PC-9 (cell line): ENCODE measurements around the gene COL4A6. TPM values are rescaled to one million over a fixed set of nuclear protein-coding genes. Genes with fewer than 3 reads are reported as not detected.

Experiments used
- BruUV-seq: library from RNA; stranded (reverse); fragments of 400-500 nt; replicated peaks from 2 replicates; lab custom pipeline; 2021; lab: Mats Ljungman, UMichigan
- CTCF ChIA-PET: fragments of 300-600 bp; sonication (Branson Sonifier 250); formaldehyde crosslinking; loops from one replicate; lab custom pipeline; 2022; ENCODE audit warnings: antibody characterized with exemption; lab: Charles Lee
- POLR2A ChIA-PET: fragments of 300-600 bp; sonication (Branson Sonifier 250); formaldehyde crosslinking; loops from one replicate; lab custom pipeline; 2022; ENCODE audit warnings: antibody characterized with exemption; ENCODE audit not compliant: unreplicated experiment; lab: Charles Lee
- DNase-seq, 2 experiments: peaks; one replicate each; pipeline versions ENCODE4 v3.0.0 to v3.0.0-alpha.2; 2015 to 2022; ENCODE audit warnings: mixed read lengths in 1 of 2
- H2AFZ ChIP-seq: fragments of 200-600 bp; sonication (generic); 2 replicates; pipeline ENCODE4 v1.8.1; 2017; ENCODE audit warnings: antibody characterized with exemption
- H3F3A ChIP-seq: fragments of 200-600 bp; sonication (generic); 2 replicates; pipeline ENCODE4 v1.8.1; 2017; ENCODE audit warnings: antibody characterized with exemption, mild to moderate bottlenecking, low read depth; ENCODE audit not compliant: insufficient read depth
- H3K27ac ChIP-seq: fragments of 200-600 bp; sonication (generic); 2 replicates; pipeline ENCODE4 v1.6.1; 2016; ENCODE audit warnings: mixed run types
- H3K27me3 ChIP-seq: fragments of 200-600 bp; sonication (generic); 2 replicates; pipeline ENCODE4 v1.6.1; 2016; ENCODE audit warnings: low read depth, mixed run types; ENCODE audit not compliant: insufficient read depth
- H3K36me3 ChIP-seq: fragments of 200-600 bp; sonication (generic); 2 replicates; pipeline ENCODE4 v1.6.1; 2016; ENCODE audit warnings: low read depth, mixed run types
- H3K4me1 ChIP-seq: fragments of 200-600 bp; sonication (generic); replicated peaks from 2 replicates; pipeline ENCODE4 v1.6.1; 2016; ENCODE audit warnings: mixed run types; ENCODE audit not compliant: insufficient read depth
- H3K4me2 ChIP-seq: fragments of 200-600 bp; sonication (generic); 2 replicates; pipeline ENCODE4 v1.6.1; 2017; ENCODE audit warnings: mixed run types
- H3K4me3 ChIP-seq: fragments of 200-600 bp; sonication (generic); 2 replicates; pipeline ENCODE4 v1.6.1; 2016; ENCODE audit warnings: mixed run types
- H3K79me2 ChIP-seq: fragments of 200-600 bp; sonication (generic); 2 replicates; pipeline ENCODE4 v1.6.1; 2017; ENCODE audit warnings: low read depth, mixed run types
- H3K9me2 ChIP-seq: fragments of 200-600 bp; sonication (generic); 2 replicates; pipeline ENCODE4 v1.8.1; 2017; ENCODE audit warnings: mild to moderate bottlenecking; ENCODE audit not compliant: insufficient read depth
- H3K9me3 ChIP-seq: fragments of 200-600 bp; sonication (generic); 2 replicates; pipeline ENCODE4 v1.8.1; 2016; ENCODE audit warnings: low read depth; ENCODE audit not compliant: insufficient read depth
- H4K20me1 ChIP-seq: fragments of 200-600 bp; sonication (generic); 2 replicates; pipeline ENCODE4 v1.8.1; 2017; ENCODE audit not compliant: insufficient read depth
- EZH2 ChIP-seq: fragments of 200-600 bp; sonication (generic); IDR thresholded peaks from 2 replicates; pipeline ENCODE4 v1.8.0; 2017; ENCODE audit warnings: antibody characterized with exemption, low read depth
- intact Hi-C: fragments of 100-400 bp; cut with micrococcal nuclease; formaldehyde crosslinking; loops from one replicate; pipeline ENCODE4 v1.10.0; 2022; ENCODE audit not compliant: unreplicated experiment
- total RNA-seq: library from RNA; stranded (reverse); gene quantifications from 2 replicates; pipeline ENCODE4 v1.2.3, GENCODE V29; 2021
- TF ChIP-seq, protein P1 (sequence below): fragments of 200-600 bp; sonication (generic); conservative IDR thresholded peaks from 2 replicates; pipeline ENCODE4 v1.6.1; 2017; ENCODE audit warnings: mixed run types, antibody characterized with exemption, mild to moderate bottlenecking, moderate library complexity

Gene COL4A6
- total RNA-seq, 1 experiment from 2014 or later: 15.5 TPM

DNA sequence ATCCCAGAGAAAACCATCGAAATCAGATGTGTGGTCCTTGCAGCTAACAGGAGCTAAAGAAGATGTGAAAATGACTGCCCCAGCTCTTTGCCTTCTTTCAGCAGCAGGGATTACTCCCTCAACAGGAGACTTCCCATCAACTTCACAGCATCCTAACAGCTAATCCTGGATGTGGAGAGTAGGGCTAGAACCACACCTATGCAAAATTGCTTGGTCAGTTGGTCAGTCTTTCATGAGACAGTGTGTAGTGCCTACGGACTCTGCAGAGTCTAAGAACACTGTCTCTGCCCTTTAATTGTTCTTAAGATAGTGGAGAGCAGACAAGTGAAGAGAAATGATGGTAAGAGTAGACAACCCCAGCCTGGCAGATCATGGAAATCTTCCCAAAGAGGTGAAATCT lies 133.5 kb downstream of the COL4A6 start:
- H3K4me1 ChIP-seq: no peaks in the 10 kb centered on the region
- no peak overlapping the region for H3K4me3 ChIP-seq
- no peak overlapping the region for H3K27ac ChIP-seq
- H3K9me2 ChIP-seq: no peaks in the 10 kb centered on the region
- POLR2A ChIA-PET: no interaction called here
- TF ChIP-seq, protein P1, sequence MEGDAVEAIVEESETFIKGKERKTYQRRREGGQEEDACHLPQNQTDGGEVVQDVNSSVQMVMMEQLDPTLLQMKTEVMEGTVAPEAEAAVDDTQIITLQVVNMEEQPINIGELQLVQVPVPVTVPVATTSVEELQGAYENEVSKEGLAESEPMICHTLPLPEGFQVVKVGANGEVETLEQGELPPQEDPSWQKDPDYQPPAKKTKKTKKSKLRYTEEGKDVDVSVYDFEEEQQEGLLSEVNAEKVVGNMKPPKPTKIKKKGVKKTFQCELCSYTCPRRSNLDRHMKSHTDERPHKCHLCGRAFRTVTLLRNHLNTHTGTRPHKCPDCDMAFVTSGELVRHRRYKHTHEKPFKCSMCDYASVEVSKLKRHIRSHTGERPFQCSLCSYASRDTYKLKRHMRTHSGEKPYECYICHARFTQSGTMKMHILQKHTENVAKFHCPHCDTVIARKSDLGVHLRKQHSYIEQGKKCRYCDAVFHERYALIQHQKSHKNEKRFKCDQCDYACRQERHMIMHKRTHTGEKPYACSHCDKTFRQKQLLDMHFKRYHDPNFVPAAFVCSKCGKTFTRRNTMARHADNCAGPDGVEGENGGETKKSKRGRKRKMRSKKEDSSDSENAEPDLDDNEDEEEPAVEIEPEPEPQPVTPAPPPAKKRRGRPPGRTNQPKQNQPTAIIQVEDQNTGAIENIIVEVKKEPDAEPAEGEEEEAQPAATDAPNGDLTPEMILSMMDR: no peak
- TF ChIP-seq EZH2: no peak
- H2AFZ ChIP-seq: no peak overlapping the region
- no peaks in the 10 kb centered on the region for H4K20me1 ChIP-seq
- no peaks in the 10 kb centered on the region for H3K27me3 ChIP-seq
- no peaks in the 10 kb centered on the region for H3K79me2 ChIP-seq
- intact Hi-C loops: loop anchor here (10.0 kb wide), 1 partner anchor 230 kb away; no protein-coding TSS in a partner anchor
- DNase-seq: no peak
- no peaks in the 10 kb centered on the region for H3K9me3 ChIP-seq
- no peak overlapping the region for H3K4me2 ChIP-seq
- CTCF ChIA-PET: no interaction called here
- H3K36me3 ChIP-seq: no peaks in the 10 kb centered on the region
- H3F3A ChIP-seq: no peaks in the 10 kb centered on the region
- BruUV-seq: no TSS peak

DNA sequence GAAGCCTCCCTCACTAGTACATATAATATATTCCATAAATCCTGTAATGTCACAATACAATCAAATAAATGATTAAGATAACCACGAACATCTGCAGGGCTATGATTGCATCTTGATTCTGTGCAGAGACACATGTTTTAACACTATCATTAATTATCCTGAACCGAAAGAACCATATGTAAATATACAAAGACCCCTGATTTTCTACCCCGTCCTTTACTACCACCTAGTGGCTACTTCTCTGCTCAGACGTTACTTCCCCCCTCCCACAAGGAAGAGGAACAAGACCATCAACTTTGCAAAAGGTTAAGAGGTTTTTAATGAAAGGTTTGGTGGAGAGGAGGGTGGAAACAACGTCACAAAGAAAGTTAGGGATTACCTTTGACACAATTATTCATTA lies 134.0 kb downstream of the COL4A6 start:
- H3K9me2 ChIP-seq: no peaks in the 10 kb centered on the region
- no peaks in the 10 kb centered on the region for H3K36me3 ChIP-seq
- no peaks in the 10 kb centered on the region for H4K20me1 ChIP-seq
- POLR2A ChIA-PET: interaction anchor here (0.5 kb wide), 1 partner anchor 152 kb away, joined by 3 read pairs; no protein-coding TSS in a partner anchor
- no peaks in the 10 kb centered on the region for H3F3A ChIP-seq
- no peaks in the 10 kb centered on the region for H3K27me3 ChIP-seq
- intact Hi-C loops: loop anchor here (10.0 kb wide), 1 partner anchor 231 kb away; no protein-coding TSS in a partner anchor
- H2AFZ ChIP-seq: no peak overlapping the region
- H3K4me3 ChIP-seq: no peak overlapping the region
- H3K27ac ChIP-seq: no peak overlapping the region
- TF ChIP-seq, protein P1: peak; percentile 58
- TF ChIP-seq EZH2: no peak
- no TSS peak for BruUV-seq
- no peaks in the 10 kb centered on the region for H3K79me2 ChIP-seq
- H3K4me2 ChIP-seq: no peak overlapping the region
- CTCF ChIA-PET: no interaction called here
- no peaks in the 10 kb centered on the region for H3K9me3 ChIP-seq
- DNase-seq: no peak
- H3K4me1 ChIP-seq: no peaks in the 10 kb centered on the region

DNA sequence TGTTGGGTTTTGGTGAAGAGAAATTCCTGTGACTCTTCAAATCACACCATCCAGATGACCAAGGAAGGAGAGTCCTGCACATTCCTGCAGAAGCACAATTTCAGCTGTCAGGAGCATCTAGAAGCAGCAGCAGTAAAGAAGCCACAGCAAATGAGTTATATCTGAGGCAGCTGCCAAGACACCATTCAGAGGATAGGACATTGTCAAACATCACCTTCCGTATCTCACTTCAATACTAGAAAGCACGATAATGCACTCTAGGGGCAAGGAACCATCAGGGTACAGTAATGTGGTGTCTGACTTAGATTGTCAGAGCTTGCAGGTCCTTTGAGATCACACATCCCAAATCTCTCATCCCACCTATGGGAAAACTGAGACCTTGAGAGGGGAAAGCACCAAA lies 134.5 kb downstream of the COL4A6 start:
- Histone ChIP-seq H3K27ac (no peak overlapping the region), H3K36me3 (no peaks in the 10 kb centered on the region), H3K4me2 (no peak overlapping the region), H3K4me1 (no peaks in the 10 kb centered on the region), H3K9me3 (no peaks in the 10 kb centered on the region), H3K27me3 (no peaks in the 10 kb centered on the region), H4K20me1 (no peaks in the 10 kb centered on the region), H3K79me2 (no peaks in the 10 kb centered on the region), H3K4me3 (no peak overlapping the region), H3K9me2 (no peaks in the 10 kb centered on the region), H2AFZ (no peak overlapping the region), H3F3A (no peaks in the 10 kb centered on the region)
- intact Hi-C loops: loop anchor here (10.0 kb wide), 1 partner anchor 231 kb away; no protein-coding TSS in a partner anchor
- BruUV-seq: no TSS peak
- POLR2A ChIA-PET: interaction anchor here (0.5 kb wide), 1 partner anchor 153 kb away, joined by 3 read pairs; no protein-coding TSS in a partner anchor
- DNase-seq: no peak
- CTCF ChIA-PET: no interaction called here
- no peak for TF ChIP-seq EZH2
- TF ChIP-seq, protein P1: no peak
